Activated naive CD4-positive, alpha-beta T cell treated with anti-CD3 and anti-CD28 coated beads for 36 hours (primary cell): Measurements from ENCODE around the gene MAPK11. TPM values are rescaled to one million over a fixed set of nuclear protein-coding genes. Genes with fewer than 3 reads are reported as not detected.

ENCODE experiments used
- CTCF ChIA-PET: fragments of 350-600 bp; sonication (Branson Sonifier 250); formaldehyde crosslinking; loops from one replicate; lab custom pipeline; 2021; ENCODE audit warnings: antibody characterized with exemption; lab: Charles Lee
- DNase-seq: peaks from one replicate; pipeline ENCODE4 v3.0.0-alpha.2; 2020
- H3K27ac Mint-ChIP-seq: one replicate; pipeline ENCODE4 v1.8.0; 2021; ENCODE audit warnings: mild to moderate bottlenecking, mixed read lengths
- H3K27me3 Mint-ChIP-seq: one replicate; pipeline ENCODE4 v1.8.0; 2021; ENCODE audit warnings: low read depth, mixed read lengths
- H3K36me3 Mint-ChIP-seq: one replicate; pipeline ENCODE4 v1.8.0; 2021; ENCODE audit warnings: low read depth, mixed read lengths
- H3K4me1 Mint-ChIP-seq: one replicate; pipeline ENCODE4 v1.8.0; 2021; ENCODE audit warnings: low read depth, mixed read lengths
- H3K4me3 Mint-ChIP-seq: one replicate; pipeline ENCODE4 v1.8.0; 2021; ENCODE audit warnings: mild to moderate bottlenecking, moderate library complexity, mixed read lengths
- H3K9me3 Mint-ChIP-seq: one replicate; pipeline ENCODE4 v1.8.0; 2021; ENCODE audit warnings: mixed read lengths
- intact Hi-C: fragments of 100-400 bp; cut with micrococcal nuclease; formaldehyde crosslinking; loops from one replicate; pipeline ENCODE4 v1.15.1; 2023
- total RNA-seq, 2 experiments: library from RNA; stranded (reverse); gene quantifications; one replicate each; pipeline ENCODE4 v1.2.3, GENCODE V29; 2021

MAPK11 gene
- total RNA-seq, 2 experiments from 2014 or later, result 17.5 to 17.9 TPM

- Mint-ChIP-seq H3K27me3 (no peaks in the 10 kb centered on the region), H3K27ac (no peak overlapping the region), H3K4me1 (peaks cover 13% of the 10 kb centered on the region), H3K9me3 (no peaks in the 10 kb centered on the region), H3K4me3 (peak overlapping the region; percentile 63), H3K36me3 (no peaks in the 10 kb centered on the region)
- intact Hi-C loops, result no loop called here
- CTCF ChIA-PET, result no interaction called here
- no peak for DNase-seq
These were observed 609 bp downstream of the MAPK11 start for GRCh38 chr22:50269573-50269969.

- no peaks in the 10 kb centered on the region for H3K36me3 Mint-ChIP-seq
- H3K27ac Mint-ChIP-seq, result no peak overlapping the region
- peaks cover 13% of the 10 kb centered on the region for H3K4me1 Mint-ChIP-seq
- intact Hi-C loops, result no loop called here
- peak overlapping the region; percentile 34 for H3K4me3 Mint-ChIP-seq
- no peak for DNase-seq
- no peaks in the 10 kb centered on the region for H3K9me3 Mint-ChIP-seq
- CTCF ChIA-PET, result no interaction called here
- no peaks in the 10 kb centered on the region for H3K27me3 Mint-ChIP-seq
These were observed 1.5 kb downstream of the MAPK11 start for GRCh38 chr22:50268655-50269113.

- CTCF ChIA-PET, result interaction anchor here (1.1 to 1.2 kb wide), 2 partner anchors 8 to 9 kb away, joined by 3 to 4 read pairs; no protein-coding TSS in a partner anchor
- Mint-ChIP-seq H3K4me1 (peaks cover 13% of the 10 kb centered on the region), H3K27ac (no peak overlapping the region), H3K27me3 (peaks cover 2% of the 10 kb centered on the region), H3K36me3 (no peaks in the 10 kb centered on the region), H3K4me3 (no peak overlapping the region), H3K9me3 (no peaks in the 10 kb centered on the region)
- DNase-seq, result peak; percentile 48
- intact Hi-C loops, result no loop called here
These were observed 2.4 kb downstream of the MAPK11 start for GRCh38 chr22:50267591-50268390.

GRCh38 chr22:50266994-50267393 lies 3.2 kb downstream of the MAPK11 start:
- Mint-ChIP-seq H3K36me3 (no peaks in the 10 kb centered on the region), H3K27ac (no peak overlapping the region), H3K27me3 (peaks cover 10% of the 10 kb centered on the region), H3K4me1 (peaks cover 18% of the 10 kb centered on the region), H3K9me3 (no peaks in the 10 kb centered on the region), H3K4me3 (no peak overlapping the region)
- intact Hi-C loops, result no loop called here
- DNase-seq, result no peak
- CTCF ChIA-PET, result interaction anchor here (1.1 to 1.2 kb wide), 2 partner anchors 9 to 10 kb away, joined by 3 to 4 read pairs; no protein-coding TSS in a partner anchor

GRCh38 chr22:50264946-50265669 lies 5.1 kb downstream of the MAPK11 start:
- Mint-ChIP-seq H3K4me3 (no peak overlapping the region), H3K9me3 (no peaks in the 10 kb centered on the region), H3K4me1 (peaks cover 17% of the 10 kb centered on the region), H3K27me3 (peaks cover 16% of the 10 kb centered on the region), H3K36me3 (no peaks in the 10 kb centered on the region), H3K27ac (no peak overlapping the region)
- CTCF ChIA-PET, result interaction anchor here (1.1 kb wide), 1 partner anchor 12 kb away, joined by 4 read pairs; no protein-coding TSS in a partner anchor
- no peak for DNase-seq
- intact Hi-C loops, result no loop called here

GRCh38 chr22:50264104-50264745 lies 6.0 kb downstream of the MAPK11 start:
- no peak for DNase-seq
- intact Hi-C loops, result no loop called here
- H3K4me1 Mint-ChIP-seq, result peaks cover 13% of the 10 kb centered on the region
- no peaks in the 10 kb centered on the region for H3K36me3 Mint-ChIP-seq
- H3K27ac Mint-ChIP-seq, result no peak overlapping the region
- peaks cover 19% of the 10 kb centered on the region for H3K27me3 Mint-ChIP-seq
- H3K4me3 Mint-ChIP-seq, result no peak overlapping the region
- no peaks in the 10 kb centered on the region for H3K9me3 Mint-ChIP-seq
- CTCF ChIA-PET, result interaction anchor here (1.1 kb wide), 1 partner anchor 11 kb away, joined by 4 read pairs; no protein-coding TSS in a partner anchor

- CTCF ChIA-PET, result interaction anchor here (1.4 to 1.6 kb wide), 2 partner anchors 10 to 21 kb away, joined by 3 to 8 read pairs; no protein-coding TSS in a partner anchor
These were observed 7.1 kb downstream of the MAPK11 start for GRCh38 chr22:50262973-50263617.

GRCh38 chr22:50262460-50262911 lies 7.7 kb downstream of the MAPK11 start:
- Mint-ChIP-seq H3K9me3 (no peaks in the 10 kb centered on the region), H3K27ac (no peak overlapping the region), H3K4me1 (peaks cover 6% of the 10 kb centered on the region), H3K4me3 (peak overlapping the region; percentile 62), H3K36me3 (no peaks in the 10 kb centered on the region), H3K27me3 (peaks cover 26% of the 10 kb centered on the region)
- peak; percentile 36 for DNase-seq
- CTCF ChIA-PET, result interaction anchor here (0.5 to 1.9 kb wide), 4 partner anchors 10 to 86 kb away, joined by 3 to 9 read pairs (median 6); partner anchors contain the start of gene HDAC10
- intact Hi-C loops, result no loop called here

More at GRCh38 chr22:50262973-50263617, 7.1 kb downstream of the MAPK11 start:
- H3K27me3 Mint-ChIP-seq, result peaks cover 26% of the 10 kb centered on the region
- H3K27ac Mint-ChIP-seq, result no peak overlapping the region
- peaks cover 7% of the 10 kb centered on the region for H3K4me1 Mint-ChIP-seq
- intact Hi-C loops, result no loop called here
- DNase-seq, result no peak
- H3K36me3 Mint-ChIP-seq, result no peaks in the 10 kb centered on the region
- H3K4me3 Mint-ChIP-seq, result no peak overlapping the region
- H3K9me3 Mint-ChIP-seq, result no peaks in the 10 kb centered on the region

GRCh38 chr22:50261615-50262459 lies 8.3 kb downstream of the MAPK11 start, which contains the start of gene MAPK12:
MAPK12 (minus strand) TSS chr22:50261683; CDS start chr22:50261509, 174 bp downstream.
- Mint-ChIP-seq H3K36me3 (no peaks in the 10 kb centered on the region), H3K27me3 (peaks cover 26% of the 10 kb centered on the region), H3K27ac (no peak within 1 kb of the TSS), H3K4me1 (peaks cover 6% of the 10 kb centered on the region), H3K9me3 (no peaks in the 10 kb centered on the region), H3K4me3 (peak within 1 kb of the TSS; percentile 62)
- no peak for DNase-seq
- CTCF ChIA-PET, result interaction anchor here (0.5 to 1.9 kb wide), 5 partner anchors 9 to 87 kb away, joined by 3 to 9 read pairs (median 4); partner anchors contain the start of gene HDAC10
- intact Hi-C loops, result no loop called here

GRCh38 chr22:50260801-50261614 lies 9.2 kb downstream of the MAPK11 start:
- no peak for DNase-seq
- H3K9me3 Mint-ChIP-seq, result no peaks in the 10 kb centered on the region
- intact Hi-C loops, result no loop called here
- H3K4me3 Mint-ChIP-seq, result peak overlapping the region; percentile 50
- no peaks in the 10 kb centered on the region for H3K36me3 Mint-ChIP-seq
- no peak overlapping the region for H3K27ac Mint-ChIP-seq
- CTCF ChIA-PET, result interaction anchor here (1.1 to 1.9 kb wide), 2 partner anchors 9 to 10 kb away, joined by 4 to 9 read pairs; partner anchors contain the start of gene HDAC10
- H3K4me1 Mint-ChIP-seq, result peaks cover 6% of the 10 kb centered on the region
- H3K27me3 Mint-ChIP-seq, result peaks cover 26% of the 10 kb centered on the region
